B cell (primary cell): Measurements from ENCODE around the gene KHDC4. TPM values are rescaled to one million over a fixed set of nuclear protein-coding genes. Genes with fewer than 3 reads are reported as not detected.

ENCODE experiments used
- ATAC-seq: fragments of 200-7000 bp; cut with Tn5 transposase; one replicate; pipeline ENCODE4 v1.10.0; 2021; ENCODE audit warnings: low read depth, mild to moderate bottlenecking, moderate number of reproducible peaks, moderate library complexity
- CTCF ChIA-PET: fragments of 350-600 bp; sonication (Branson Sonifier 250); formaldehyde crosslinking; loops from one replicate; lab custom pipeline; 2021; ENCODE audit warnings: antibody characterized with exemption, inconsistent platforms; lab: Charles Lee
- POLR2A ChIA-PET: fragments of 350-600 bp; sonication (Branson Sonifier 250); formaldehyde crosslinking; loops from one replicate; lab custom pipeline; 2021; ENCODE audit warnings: antibody characterized with exemption; lab: Charles Lee
- DNase-seq: peaks from one replicate; pipeline ENCODE4 v3.0.0; 2013
- H2AFZ ChIP-seq: 2 replicates; pipeline ENCODE4 v1.6.1; 2012; ENCODE audit warnings: mild to moderate bottlenecking, low read depth, low read length; ENCODE audit not compliant: insufficient read depth, poor library complexity, severe bottlenecking
- H3K27ac ChIP-seq, 2 donors: 1 replicate in 1 of 2; 2 replicates in 1 of 2; pipeline ENCODE4 v1.5.1; 2012 to 2013; ENCODE audit warnings: low read length in 2 of 2, mild to moderate bottlenecking in 2 of 2, moderate library complexity in 1 of 2
- H3K27me3 ChIP-seq, 4 experiments: fragments of 200-600 bp in 1 of 4; sonication (generic) in 1 of 4; replicated peaks in 1 of 4; 1 replicate in 2 of 4; 2 replicates in 2 of 4; pipeline versions ENCODE4 v1.6.1 to v1.7.0; 2013 to 2016; ENCODE audit warnings: low read length in 3 of 4, mild to moderate bottlenecking in 2 of 4, mixed read lengths in 1 of 4, moderate library complexity in 1 of 4; ENCODE audit not compliant: insufficient read depth in 4 of 4, control insufficient read depth in 3 of 4; ENCODE audit errors: control extremely low read depth in 1 of 4
- H3K36me3 ChIP-seq, 2 experiments: replicated peaks in 1 of 2; 1 replicate in 1 of 2; 2 replicates in 1 of 2; pipeline versions ENCODE4 v1.6.1 to v1.7.1; 2013; ENCODE audit warnings: low read length in 1 of 2; ENCODE audit not compliant: insufficient read depth in 2 of 2, control insufficient read depth in 1 of 2; ENCODE audit errors: control extremely low read depth in 1 of 2, extremely low read depth in 1 of 2
- H3K4me1 ChIP-seq, 2 donors: fragments of 200-600 bp in 1 of 2; sonication (generic) in 1 of 2; 1 replicate in 1 of 2; 2 replicates in 1 of 2; pipeline versions ENCODE4 v1.5.1 to v1.6.1; 2013 to 2017; ENCODE audit warnings: low read length in 2 of 2; ENCODE audit not compliant: control insufficient read depth in 2 of 2, insufficient read depth in 2 of 2
- H3K4me2 ChIP-seq: replicated peaks from 2 replicates; pipeline ENCODE3; 2012; ENCODE audit warnings: mild to moderate bottlenecking, low read depth, low read length; ENCODE audit not compliant: poor library complexity, severe bottlenecking
- H3K4me3 ChIP-seq, 5 experiments: fragments of 200-600 bp in 1 of 5; sonication (generic) in 1 of 5; 1 replicate in 3 of 5; 2 replicates in 2 of 5; pipeline versions ENCODE4 v1.5.1 to v1.7.0; 2011 to 2016; ENCODE audit warnings: low read length in 4 of 5, mild to moderate bottlenecking in 4 of 5, low read depth in 2 of 5, control low read depth in 1 of 5, moderate library complexity in 1 of 5; ENCODE audit not compliant: insufficient read depth in 1 of 5; ENCODE audit errors: control extremely low read depth in 1 of 5, extremely low read depth in 1 of 5
- H3K79me2 ChIP-seq: fragments of 200-600 bp; sonication (generic); one replicate; pipeline ENCODE4 v1.6.0; 2016; ENCODE audit warnings: low read length; ENCODE audit not compliant: control insufficient read depth, insufficient read depth
- H3K9ac ChIP-seq: fragments of 200-600 bp; sonication (generic); 2 replicates; pipeline ENCODE4 v1.6.1; 2017; ENCODE audit warnings: mild to moderate bottlenecking, low read length, moderate library complexity
- H3K9me3 ChIP-seq, 3 donors: one replicate each; pipeline versions ENCODE4 v1.6.1 to v1.7.1; 2013; ENCODE audit warnings: low read length in 2 of 3; ENCODE audit not compliant: control insufficient read depth in 2 of 3, insufficient read depth in 1 of 3; ENCODE audit errors: control extremely low read depth in 1 of 3
- H4K20me1 ChIP-seq: 2 replicates; pipeline ENCODE4 v1.6.0; 2012; ENCODE audit warnings: mild to moderate bottlenecking, low read length; ENCODE audit not compliant: insufficient read depth, control insufficient read depth, poor library complexity, severe bottlenecking
- H3K27ac Mint-ChIP-seq: one replicate; pipeline ENCODE4 v1.8.0; 2021; ENCODE audit warnings: mixed read lengths
- H3K27me3 Mint-ChIP-seq: one replicate; pipeline ENCODE4 v1.8.0; 2021; ENCODE audit warnings: mixed read lengths
- H3K4me1 Mint-ChIP-seq: one replicate; pipeline ENCODE4 v1.8.0; 2021; ENCODE audit warnings: mixed read lengths
- H3K4me3 Mint-ChIP-seq: one replicate; pipeline ENCODE4 v1.8.0; 2021; ENCODE audit warnings: mixed read lengths
- H3K9me3 Mint-ChIP-seq: one replicate; pipeline ENCODE4 v1.8.0; 2022; ENCODE audit warnings: mixed read lengths; ENCODE audit not compliant: insufficient read depth
- CTCF ChIP-seq: fragments of 200-600 bp; IDR thresholded peaks from one replicate; pipeline ENCODE4 v1.8.0; 2022; ENCODE audit warnings: antibody characterized with exemption, mild to moderate bottlenecking
- EZH2 ChIP-seq: IDR thresholded peaks from 2 replicates; pipeline ENCODE4 v1.6.1; 2012; ENCODE audit warnings: borderline replicate concordance, low read depth, mild to moderate bottlenecking, moderate library complexity, low read length; ENCODE audit not compliant: insufficient read depth, poor library complexity, severe bottlenecking
- WGBS: methylation state at CpG from one replicate; pipeline ENCODE4 v1.1.5; 2013; ENCODE audit warnings: missing lambda C conversion rate; ENCODE audit not compliant: insufficient coverage; 5-methylcytosine and 5-hydroxymethylcytosine counted together
- intact Hi-C: fragments of 100-400 bp; cut with micrococcal nuclease; formaldehyde crosslinking; loops from one replicate; pipeline ENCODE4 v1.10.0; 2022
- polyA plus RNA-seq: library from polyadenylated mRNA; depleted of rRNA; stranded (reverse); fragments of >200 nt; gene quantifications from 2 replicates; pipeline ENCODE4 v1.2.3, GENCODE V29; 2012
- total RNA-seq, 2 donors: library from RNA; stranded (reverse); fragments of 120-200 nt in 1 of 2; gene quantifications; 1 replicate in 1 of 2; 2 replicates in 1 of 2; pipeline versions ENCODE4 v1.2.3 to v1.2.4, GENCODE V29; 2013 to 2022

The KHDC4 gene
- total and polyA plus RNA-seq, 2 donors (not counting 1 experiment from before 2014, with no cell fraction given), result 51.3 to 122 TPM

GRCh38 chr1:155947292-155947691 lies 13.1 kb upstream of the KHDC4 start:
- peaks cover 51 to 54% of the 10 kb centered on the region in 2 donors for H3K4me1 ChIP-seq
- no peak overlapping the region for H2AFZ ChIP-seq
- no peak for ATAC-seq
- intact Hi-C loops, result no loop called here
- peak overlapping the region; percentile 9 for H3K4me3 Mint-ChIP-seq
- TF ChIP-seq CTCF, result no peak
- TF ChIP-seq EZH2, result no peak
- H3K27ac ChIP-seq, result peak overlapping the region; percentile 76 to 89
- peaks cover 50% of the 10 kb centered on the region for H3K4me1 Mint-ChIP-seq
- H3K36me3 ChIP-seq, result peaks cover 0 to 53% of the 10 kb centered on the region in 2 experiments
- no peak overlapping the region for H3K9ac ChIP-seq
- CTCF ChIA-PET, result interaction anchor here (1.1 to 1.8 kb wide), 4 partner anchors 8 to 42 kb away, joined by 3 to 8 read pairs (median 5); no protein-coding TSS in a partner anchor
- peaks cover 23% of the 10 kb centered on the region for H4K20me1 ChIP-seq
- H3K4me3 ChIP-seq, result no peak overlapping the region
- peaks cover 17% of the 10 kb centered on the region for H3K79me2 ChIP-seq
- no peaks in the 10 kb centered on the region for H3K27me3 Mint-ChIP-seq
- peak overlapping the region; percentile 83 for H3K4me2 ChIP-seq
- no peak for DNase-seq
- H3K9me3 Mint-ChIP-seq, result no peaks in the 10 kb centered on the region
- 69% methylated on average over 3 of the region's 4 CpGs for WGBS
- H3K27ac Mint-ChIP-seq, result peak overlapping the region; percentile 92
- H3K27me3 ChIP-seq, result no peaks in the 10 kb centered on the region
- H3K9me3 ChIP-seq, result no peaks in the 10 kb centered on the region
- POLR2A ChIA-PET, result interaction anchor here (0.6 to 1.0 kb wide), 3 partner anchors 13 to 23 kb away, joined by 3 to 4 read pairs (median 4); no protein-coding TSS in a partner anchor

GRCh38 chr1:155946633-155947219 lies 12.5 kb upstream of the KHDC4 start:
- WGBS, result 55% methylated on average over 2 of the region's 8 CpGs
- Mint-ChIP-seq H3K27ac (peak overlapping the region; percentile 92), H3K4me1 (peaks cover 56% of the 10 kb centered on the region), H3K9me3 (no peaks in the 10 kb centered on the region), H3K27me3 (no peaks in the 10 kb centered on the region), H3K4me3 (peak overlapping the region; percentile 9)
- no peak for TF ChIP-seq EZH2
- TF ChIP-seq CTCF, result no peak
- DNase-seq (no peak), ATAC-seq (peak; percentile 11)
- ChIA-PET POLR2A (interaction anchor here (0.6 to 5.4 kb wide), 8 partner anchors 11 to 641 kb away, joined by 3 to 61 read pairs (median 13); partner anchors contain the start of genes ARHGEF2 and KHDC4), CTCF (interaction anchor here (0.9 to 4.8 kb wide), 10 partner anchors 9 to 48 kb away, joined by 3 to 48 read pairs (median 8); partner anchors contain the start of gene KHDC4)
- Histone ChIP-seq H3K4me2 (peak overlapping the region; percentile 83), H3K27me3 (no peaks in the 10 kb centered on the region), H3K79me2 (peaks cover 12% of the 10 kb centered on the region), H3K4me1 (peaks cover 55 to 60% of the 10 kb centered on the region in 2 donors), H3K9ac (peak overlapping the region; percentile 16), H3K27ac (peak overlapping the region; percentile 76 to 89), H3K9me3 (no peaks in the 10 kb centered on the region), H3K36me3 (peaks cover 0 to 48% of the 10 kb centered on the region in 2 experiments), H3K4me3 (peak overlapping the region in 1 of 5 experiments; percentile 4), H2AFZ (no peak overlapping the region), H4K20me1 (peaks cover 18% of the 10 kb centered on the region)
- intact Hi-C loops, result loop anchor here (1.0 kb wide), 3 partner anchors 12 to 32 kb away; partner anchors contain the start of genes ARHGEF2 and KHDC4
